ENCODE measurements around the gene SELENOH.

The SELENOH gene

DNA sequence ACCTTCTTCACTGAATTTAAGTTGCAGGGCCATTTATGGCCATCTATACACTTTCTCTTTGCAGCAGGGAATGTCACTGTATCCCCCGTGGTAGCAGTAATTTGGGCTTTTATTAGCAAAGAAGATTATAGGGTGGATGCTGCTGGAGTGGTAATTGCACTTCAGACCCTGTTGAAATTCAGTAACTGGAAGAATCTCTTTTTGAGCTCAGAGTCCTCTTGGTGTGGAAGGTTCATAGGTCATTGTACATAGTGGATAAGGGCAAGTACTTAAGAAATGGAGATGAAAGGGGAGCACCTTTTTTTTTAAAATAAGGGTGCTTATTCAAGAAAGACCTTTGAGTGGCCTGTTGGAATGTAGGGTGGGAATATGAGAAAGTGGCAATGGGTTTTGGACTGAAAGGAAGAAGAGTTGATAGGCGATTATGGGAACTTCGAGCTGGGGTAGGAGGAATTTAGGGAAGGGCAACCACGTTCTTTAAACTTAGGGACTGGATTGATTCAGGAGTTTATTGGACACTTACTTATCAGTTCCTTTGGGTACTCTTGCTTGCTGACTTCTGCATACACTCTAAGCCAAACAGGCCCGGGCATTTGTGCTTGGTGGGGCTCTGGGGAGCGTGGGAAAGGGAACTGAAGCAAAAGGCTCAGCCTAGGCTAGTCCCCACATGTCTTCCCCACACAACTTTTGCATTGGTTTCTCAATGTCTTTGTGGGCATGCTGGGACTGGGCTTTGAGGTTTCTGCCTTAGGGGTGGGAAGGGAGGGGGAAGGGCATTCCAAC is 46.8 kb downstream of the SELENOH start:
- Mint-ChIP-seq H3K9me3 (no peaks in the 10 kb centered on the region), H3K4me3 (no peak overlapping the region), H3K27ac (no peak overlapping the region), H3K36me3 (peaks cover 9% of the 10 kb centered on the region), H3K4me1 (peaks cover 22% of the 10 kb centered on the region)
- DNase-seq (ENCODE audit: low spot score in 2 of 2) (no peak), ATAC-seq (no peak)

DNA sequence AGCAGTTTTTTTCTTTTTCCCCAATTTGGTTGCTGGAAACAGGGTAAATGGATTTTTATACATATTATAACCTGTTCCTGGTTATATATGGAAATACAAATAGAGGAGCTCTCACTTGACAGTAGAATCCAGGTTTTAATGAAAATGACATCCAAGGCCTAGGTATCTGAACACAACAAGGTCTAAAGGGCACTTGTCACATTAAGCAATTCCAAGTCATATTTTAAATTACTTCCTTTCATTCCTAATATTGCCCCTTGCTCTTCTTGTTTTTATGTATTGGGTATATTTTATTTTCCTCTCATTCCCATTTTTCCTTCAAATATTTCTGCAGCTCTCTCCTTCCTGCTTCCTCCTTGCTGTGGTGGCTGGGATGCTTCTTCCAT is 47.4 kb downstream of the SELENOH start:
- Mint-ChIP-seq H3K36me3 (peaks cover 9% of the 10 kb centered on the region), H3K4me3 (no peak overlapping the region), H3K9me3 (no peaks in the 10 kb centered on the region), H3K4me1 (peaks cover 28% of the 10 kb centered on the region), H3K27ac (no peak overlapping the region)
- ATAC-seq (no peak), DNase-seq (ENCODE audit: low spot score in 2 of 2) (no peak)

DNA sequence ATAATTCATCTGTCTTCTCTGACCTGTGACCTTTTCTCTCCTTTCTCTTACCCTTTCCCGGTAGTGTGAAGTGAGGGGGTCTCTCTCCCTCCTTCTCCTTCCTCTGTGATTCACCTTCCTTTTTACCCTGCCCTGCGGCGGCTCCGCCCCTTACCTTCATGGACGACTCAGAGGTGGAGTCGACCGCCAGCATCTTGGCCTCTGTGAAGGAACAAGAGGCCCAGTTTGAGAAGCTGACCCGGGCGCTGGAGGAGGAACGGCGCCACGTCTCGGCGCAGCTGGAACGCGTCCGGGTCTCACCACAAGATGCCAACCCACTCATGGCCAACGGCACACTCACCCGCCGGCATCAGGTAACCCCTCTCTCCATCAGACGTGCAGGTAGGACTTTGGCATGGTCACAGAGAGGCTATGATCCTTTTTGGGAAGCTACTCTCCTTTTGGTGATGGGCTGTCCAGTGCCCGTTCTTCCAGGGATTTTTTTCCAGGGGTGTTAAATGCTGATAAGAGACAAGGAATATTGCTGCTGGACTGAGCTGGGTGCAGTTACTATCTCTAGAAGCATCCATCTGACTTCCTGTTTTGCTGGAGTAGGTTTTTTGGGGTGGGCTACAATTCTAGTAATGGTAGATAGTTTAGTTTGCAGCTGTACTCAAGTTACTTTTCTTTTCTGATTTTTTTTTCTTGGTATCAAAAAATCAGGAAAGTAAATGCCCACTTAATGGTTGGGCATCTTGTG is 50.2 kb downstream of the SELENOH start:
- Mint-ChIP-seq H3K36me3 (peaks cover 9% of the 10 kb centered on the region), H3K27ac (peak overlapping the region; percentile 84), H3K4me3 (peak overlapping the region; percentile 59), H3K9me3 (no peaks in the 10 kb centered on the region), H3K4me1 (peaks cover 30% of the 10 kb centered on the region)
- no peak for ATAC-seq
- no peak for DNase-seq (ENCODE audit: low spot score in 2 of 2)

DNA sequence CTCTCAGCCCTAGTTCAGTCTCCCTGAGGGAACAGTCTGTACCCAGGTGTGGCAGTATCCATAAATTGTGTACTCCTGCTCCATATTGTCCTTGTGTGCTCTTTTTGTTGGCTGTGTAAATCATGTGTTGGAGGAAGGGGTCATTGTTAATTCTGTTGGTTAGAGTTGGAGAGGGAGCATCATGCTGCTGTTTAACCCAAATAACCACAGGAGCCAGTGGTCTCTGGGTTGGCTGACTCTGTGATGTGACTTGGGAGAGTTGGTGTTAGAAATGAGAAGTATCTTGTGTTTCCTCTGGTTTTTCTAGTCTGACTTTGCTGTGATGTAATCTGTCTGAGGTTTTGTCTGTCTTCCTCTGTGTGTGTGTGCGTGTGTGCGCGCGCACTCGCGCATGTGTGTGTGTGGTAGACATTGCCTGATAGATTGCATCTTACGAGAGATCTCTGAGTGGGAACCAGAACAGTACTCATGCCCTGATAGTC is 50.8 kb downstream of the SELENOH start:
- H3K36me3 Mint-ChIP-seq, result peaks cover 9% of the 10 kb centered on the region
- ATAC-seq (peak; percentile 98), DNase-seq (ENCODE audit: low spot score in 2 of 2) (peak; percentile 52 to 82)
- H3K27ac Mint-ChIP-seq, result peak overlapping the region; percentile 84
- no peaks in the 10 kb centered on the region for H3K9me3 Mint-ChIP-seq
- peak overlapping the region; percentile 59 for H3K4me3 Mint-ChIP-seq
- peaks cover 30% of the 10 kb centered on the region for H3K4me1 Mint-ChIP-seq

DNA sequence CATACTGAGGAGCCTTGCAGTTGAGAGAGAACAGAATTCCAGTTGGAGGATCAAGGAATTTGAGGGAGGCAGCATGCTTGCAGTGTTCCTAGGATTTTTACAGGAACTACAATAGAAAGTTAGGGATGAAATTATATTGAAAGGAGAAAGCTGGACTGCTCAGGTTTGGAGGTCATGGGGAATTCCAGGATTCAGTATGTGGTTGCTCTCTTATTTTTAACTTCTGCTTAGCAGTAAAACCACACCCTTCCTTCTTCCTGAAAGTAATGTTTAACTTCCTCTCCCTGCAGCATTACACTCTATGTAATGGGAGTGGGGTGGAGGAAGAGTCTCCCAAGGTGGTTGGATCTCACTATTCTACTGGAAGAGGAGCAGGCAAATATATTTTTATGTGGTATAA is 51.6 kb downstream of the SELENOH start:
- H3K9me3 Mint-ChIP-seq, result no peaks in the 10 kb centered on the region
- H3K4me1 Mint-ChIP-seq, result peaks cover 30% of the 10 kb centered on the region
- DNase-seq (ENCODE audit: low spot score in 2 of 2), result no peak
- H3K27ac Mint-ChIP-seq, result peak overlapping the region; percentile 84
- ATAC-seq, result no peak
- H3K4me3 Mint-ChIP-seq, result peak overlapping the region; percentile 59
- H3K36me3 Mint-ChIP-seq, result peaks cover 13% of the 10 kb centered on the region
